IPS DF 19.7 (cell line): ENCODE measurements around the gene PFDN4.
"Not testable (repeated sequence)": the region's sequence is repeated elsewhere in the genome, so short reads cannot be mapped to it uniquely, and the experiment has no call there.

Experiments
- DNase-seq: peaks from one replicate; pipeline ENCODE4 v3.0.0-alpha.2; 2013; ENCODE audit warnings: low read depth, low spot score

The PFDN4 gene

DNA sequence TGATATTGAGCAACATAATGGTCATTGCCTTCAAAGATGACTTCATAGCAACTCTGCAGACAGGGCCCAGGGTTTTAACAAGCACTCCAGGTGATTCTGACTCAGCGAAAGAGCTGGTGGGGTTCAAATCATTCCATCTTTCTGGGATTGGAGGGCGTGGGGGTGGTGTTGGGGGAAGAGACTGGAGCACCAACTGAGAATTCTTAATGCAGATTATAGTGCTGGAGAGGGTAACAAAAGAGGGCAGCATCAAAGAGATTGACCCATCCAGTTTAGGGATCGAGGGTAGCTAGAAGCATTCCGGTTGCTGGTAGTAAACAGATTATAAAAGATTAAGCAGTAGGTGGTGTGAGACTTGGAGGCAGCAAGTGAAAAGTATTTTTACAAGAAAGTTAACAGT lies 15.9 kb downstream of the PFDN4 start:
- no peak for DNase-seq

GRCh38 chr20:54224642-54225041 lies 16.8 kb downstream of the PFDN4 start:
- not testable (repeated sequence) for DNase-seq

DNA sequence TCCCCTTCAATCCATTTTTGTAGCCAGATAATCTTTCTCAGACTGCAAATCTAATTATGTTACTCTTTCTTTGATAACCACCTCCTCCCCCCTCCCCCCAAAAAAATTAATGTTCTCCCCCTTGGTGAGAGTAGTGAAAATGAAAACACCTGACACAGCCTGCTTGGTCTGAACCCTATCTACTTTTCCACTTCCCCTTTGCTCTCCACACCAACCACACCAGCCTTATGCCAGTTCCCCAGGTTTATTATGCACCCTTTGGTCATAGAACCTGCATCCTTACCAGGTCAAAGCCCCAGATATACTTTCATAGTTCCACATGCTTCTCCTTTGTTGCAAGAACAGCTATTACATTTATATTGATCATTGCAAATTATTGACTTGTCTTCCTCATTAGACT lies 19.4 kb downstream of the PFDN4 start:
- DNase-seq, result no peak

DNA sequence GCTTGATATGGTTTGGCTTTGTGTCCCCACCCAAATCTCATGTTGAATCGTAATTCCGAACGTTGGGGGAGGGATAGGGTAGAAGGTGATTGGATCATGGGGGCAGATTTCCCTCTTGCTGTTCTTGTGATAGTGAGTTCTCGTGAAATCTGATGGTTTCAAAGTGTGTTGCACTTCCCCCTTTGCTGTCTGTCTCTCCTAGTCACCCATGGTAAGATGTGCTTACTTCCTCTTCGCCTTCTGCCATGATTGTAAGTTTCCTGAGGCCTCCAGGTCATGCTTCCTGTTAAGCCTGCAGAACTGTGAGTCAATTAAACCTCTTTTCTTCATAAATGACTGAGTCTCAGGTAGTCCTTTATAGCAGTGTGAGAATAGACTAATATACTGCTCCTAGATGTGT lies 19.9 kb downstream of the PFDN4 start:
- DNase-seq, result no peak

- no peak for DNase-seq
These were observed 21.0 kb downstream of the PFDN4 start for GRCh38 chr20:54228841-54229240.

DNA sequence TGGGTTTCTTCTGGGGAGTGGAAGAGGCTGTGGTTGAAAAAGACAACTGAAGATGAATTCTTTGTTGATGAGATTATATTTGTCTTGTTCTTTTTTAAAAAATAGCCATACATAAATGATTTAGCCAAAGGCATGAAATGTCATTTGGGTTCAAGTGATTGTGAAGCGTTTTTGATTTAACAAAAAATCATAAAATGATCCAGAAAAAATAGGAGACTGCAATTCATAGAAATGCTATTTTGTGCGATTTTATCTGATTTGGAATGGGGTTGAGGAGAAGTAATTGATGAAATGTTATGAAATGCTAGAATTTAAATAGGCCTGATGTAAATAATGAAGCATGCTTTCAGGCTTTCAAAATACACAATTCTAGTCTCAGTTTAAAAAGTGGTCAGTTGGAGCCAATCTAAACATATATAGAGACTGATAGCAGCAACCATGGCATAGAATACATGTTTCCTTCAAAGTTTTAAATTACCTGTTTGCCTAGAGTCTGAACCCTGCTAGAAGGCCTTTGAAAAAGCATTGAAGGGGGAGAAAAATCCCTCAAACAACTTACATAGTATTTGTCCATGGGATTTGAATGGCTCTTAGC lies 21.8 kb downstream of the PFDN4 start:
- DNase-seq, result no peak

DNA sequence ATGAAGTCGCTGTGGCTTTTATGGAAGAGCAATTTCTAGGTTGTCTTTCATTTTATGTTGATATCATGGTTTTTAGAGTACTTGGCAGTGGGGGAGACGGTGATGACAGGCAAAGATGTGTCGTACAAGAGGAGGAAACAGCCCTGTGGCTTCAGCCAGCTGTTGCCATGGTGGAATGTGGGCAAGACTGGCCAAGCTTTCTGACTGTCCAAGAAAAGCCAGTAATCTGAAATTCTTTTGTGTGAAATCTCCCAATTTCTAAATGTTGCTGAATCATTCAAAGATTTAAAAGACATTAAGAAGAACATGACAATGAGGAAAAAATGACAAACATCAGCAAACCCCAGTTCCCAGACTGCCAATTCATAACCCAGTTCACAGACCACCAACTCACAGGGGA lies 23.1 kb downstream of the PFDN4 start:
- DNase-seq, result no peak

- DNase-seq, result no peak
These were observed 27.1 kb downstream of the PFDN4 start for GRCh38 chr20:54234991-54235390.

GRCh38 chr20:54237116-54237943 lies 29.4 kb downstream of the PFDN4 start:
- no peak for DNase-seq

DNA sequence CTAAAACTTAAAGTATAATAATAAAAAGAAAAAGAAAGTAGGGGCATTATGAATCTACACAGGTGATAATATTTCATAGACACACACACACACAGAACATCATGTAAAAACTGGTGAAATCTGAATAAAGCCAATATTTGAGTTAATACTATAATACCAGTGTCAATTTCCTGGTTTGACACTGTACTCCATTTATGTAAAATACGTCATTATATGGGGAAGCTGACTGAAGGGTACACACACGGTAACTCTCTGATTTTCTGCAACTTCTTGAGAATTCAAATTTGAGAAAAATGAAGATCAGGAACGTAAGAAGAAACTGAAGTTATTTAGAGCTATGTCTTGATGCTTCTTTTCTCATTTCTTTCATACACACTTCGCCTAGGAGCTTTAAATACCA lies 36.2 kb downstream of the PFDN4 start:
- no peak for DNase-seq

DNA sequence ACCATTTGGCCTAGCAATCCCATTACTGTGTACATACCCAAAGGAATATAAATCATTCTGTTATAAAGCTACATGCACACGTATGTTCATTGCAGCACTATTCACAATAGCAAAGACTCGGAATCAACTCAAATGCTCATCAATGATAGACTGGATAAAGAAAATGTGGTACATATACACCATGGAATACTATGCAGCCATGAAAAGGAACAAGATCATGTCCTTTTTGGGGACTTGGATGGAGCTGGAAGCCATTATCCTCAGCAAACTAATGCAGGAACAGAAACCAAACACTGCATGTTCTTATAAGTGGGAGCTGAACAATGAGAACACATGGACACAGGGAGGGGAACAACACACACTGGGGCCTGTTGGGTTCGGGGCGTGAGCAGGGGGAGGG lies 40.8 kb downstream of the PFDN4 start:
- not testable (repeated sequence) for DNase-seq

DNA sequence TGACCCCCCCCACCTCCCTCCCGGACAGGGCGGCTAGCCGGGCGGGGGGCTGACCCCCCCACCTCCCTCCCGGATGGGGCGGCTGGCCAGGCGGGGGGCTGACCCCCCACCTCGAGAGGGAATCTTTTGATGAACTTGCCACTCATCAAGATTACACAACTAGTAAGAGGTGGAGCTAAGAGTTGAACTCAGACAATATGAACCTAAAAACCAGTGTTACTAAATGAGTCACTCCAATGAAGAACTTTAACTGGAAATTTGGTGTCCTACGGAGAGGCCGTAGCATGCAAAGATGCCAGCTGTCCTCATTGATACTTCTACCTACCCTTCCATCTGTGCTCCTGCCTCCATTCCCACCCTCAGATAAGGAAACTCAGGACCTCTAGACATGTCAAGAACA lies 42.8 kb downstream of the PFDN4 start:
- DNase-seq, result no peak

DNA sequence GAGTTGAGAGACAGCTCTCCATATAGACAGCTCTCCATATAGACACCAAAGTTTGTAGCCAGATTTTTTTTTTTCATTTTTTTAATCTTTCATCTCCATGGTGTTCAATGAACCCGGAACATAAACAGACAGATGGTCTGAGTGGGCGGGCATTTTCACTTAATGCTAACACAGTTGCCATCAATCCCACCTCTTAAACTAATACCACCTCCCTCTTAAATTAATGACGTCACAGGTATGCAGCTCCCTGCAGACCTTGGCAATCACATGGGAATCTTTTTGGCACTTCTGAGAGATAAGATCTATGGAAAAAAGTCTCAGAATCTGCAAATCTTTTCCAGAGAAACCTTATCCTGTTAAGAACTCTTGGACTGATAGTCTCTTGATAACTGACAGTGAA lies 43.2 kb downstream of the PFDN4 start:
- no peak for DNase-seq

DNA sequence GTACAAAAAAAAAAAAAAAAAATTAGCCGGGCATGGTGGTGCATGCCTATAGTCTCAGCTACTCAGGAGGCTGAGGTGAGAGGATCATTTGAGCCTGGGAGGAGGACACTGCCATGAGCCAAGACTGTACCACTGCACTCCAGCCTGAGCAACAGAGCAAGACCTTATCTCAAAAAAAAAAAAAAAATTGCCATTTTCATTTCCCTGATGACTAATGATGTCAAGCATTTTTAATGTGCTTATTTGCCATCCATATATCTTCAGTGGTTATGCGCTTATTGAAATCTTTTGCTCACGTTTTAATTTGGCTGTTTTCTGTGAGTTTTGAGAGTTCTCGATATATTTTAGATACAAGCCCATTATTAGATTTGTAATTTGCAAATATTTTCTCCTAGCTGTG lies 46.7 kb downstream of the PFDN4 start:
- DNase-seq, result no peak

GRCh38 chr20:54255157-54255556 lies 47.3 kb downstream of the PFDN4 start:
- no peak for DNase-seq

DNA sequence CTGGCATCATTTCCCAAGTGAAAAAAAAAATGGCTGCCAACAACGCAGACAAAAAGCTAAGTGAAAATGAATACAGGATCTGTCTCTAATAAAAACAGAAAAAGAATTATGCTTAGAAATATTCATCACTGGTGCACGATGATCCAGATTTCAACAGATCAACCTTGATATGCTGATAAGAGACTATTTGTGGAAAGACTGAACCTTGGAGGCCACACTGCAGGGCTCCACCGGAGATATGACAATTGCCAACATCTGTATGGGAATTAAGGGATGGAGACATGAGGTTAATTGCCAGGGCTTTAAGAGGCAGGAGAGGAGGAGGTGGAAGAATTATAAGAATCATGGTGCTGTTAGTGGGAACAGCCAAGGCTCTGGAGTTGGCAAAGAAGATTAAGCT lies 48.3 kb downstream of the PFDN4 start:
- DNase-seq, result no peak

- no peak for DNase-seq
These were observed 49.4 kb downstream of the PFDN4 start for GRCh38 chr20:54257071-54257816.

DNA sequence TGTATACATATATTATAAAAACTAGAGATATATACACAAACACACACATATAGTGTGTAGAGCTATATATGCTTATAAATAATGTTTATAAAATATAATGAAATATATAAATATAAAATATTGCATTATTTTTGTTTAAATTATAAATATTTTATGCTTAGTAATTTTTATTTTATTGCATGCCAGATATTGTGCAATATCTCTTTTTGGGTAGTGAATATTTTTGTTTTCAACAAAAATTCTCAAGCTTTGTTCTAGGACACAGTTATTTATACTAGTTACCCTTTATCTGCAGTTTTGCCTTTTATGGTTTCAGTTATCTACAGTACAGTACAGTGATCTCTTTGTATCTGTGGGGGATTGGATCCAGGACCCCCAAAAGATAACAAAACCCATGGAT lies 52.2 kb downstream of the PFDN4 start:
- no peak for DNase-seq

DNA sequence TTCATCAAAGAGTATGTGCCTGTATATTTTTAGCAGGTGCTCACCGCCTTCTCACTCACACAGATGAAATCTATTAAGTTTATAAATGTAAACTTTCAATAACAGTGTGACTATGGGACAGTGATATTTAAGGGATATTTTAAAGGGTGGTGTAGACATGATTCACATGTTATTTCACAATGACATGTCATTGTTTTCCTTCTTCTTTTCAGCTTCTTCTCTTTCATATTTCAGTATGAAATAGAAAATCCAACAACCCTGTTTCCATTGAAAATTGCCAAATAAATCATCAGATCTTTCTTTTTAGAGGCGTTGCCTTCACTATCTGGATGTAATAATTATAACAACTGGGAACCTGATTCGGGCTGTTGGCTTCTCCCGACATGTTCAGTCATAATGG lies 54.8 kb downstream of the PFDN4 start:
- DNase-seq, result no peak

- DNase-seq, result no peak
These were observed 55.3 kb downstream of the PFDN4 start for GRCh38 chr20:54263116-54263690.

GRCh38 chr20:54265791-54266190 lies 57.9 kb downstream of the PFDN4 start:
- not testable (repeated sequence) for DNase-seq

DNA sequence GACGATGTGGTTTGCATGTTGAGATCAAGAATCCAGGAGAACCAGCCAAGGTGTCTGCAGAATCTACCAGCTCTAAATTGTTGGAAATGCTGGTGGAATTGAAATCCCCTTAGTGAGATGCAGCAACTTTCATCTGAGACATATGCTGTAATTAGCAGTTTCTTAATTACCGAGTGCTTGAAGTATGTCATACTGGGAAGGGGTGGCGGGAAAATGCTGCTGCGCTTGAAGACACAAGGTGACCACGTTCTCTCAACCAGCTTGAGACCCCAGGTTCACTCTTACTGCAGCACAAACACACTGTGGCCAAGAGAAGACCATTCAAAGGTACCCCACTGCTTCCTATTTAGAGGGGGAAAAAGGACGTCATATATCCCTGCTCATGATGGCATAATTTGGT lies 59.0 kb downstream of the PFDN4 start:
- no peak for DNase-seq
